Endothelial cell of umbilical vein (primary cell): ENCODE data around the gene GPR158. TPM values are rescaled to one million over a fixed set of nuclear protein-coding genes. Genes with fewer than 3 reads are reported as not detected.

Source experiments
- BruUV-seq: library from RNA; stranded (reverse); fragments of 400-500 nt; replicated peaks from 2 replicates; lab custom pipeline; 2021; lab: Mats Ljungman, UMichigan
- CTCF ChIA-PET: fragments of 300-600, 350-600 bp; sonication (Branson Sonifier 250); formaldehyde crosslinking; loops from one replicate; lab custom pipeline; 2021; ENCODE audit warnings: antibody characterized with exemption, inconsistent platforms; lab: Charles Lee
- POLR2A ChIA-PET: fragments of 300-600, 350-600 bp; sonication (Branson Sonifier 250); formaldehyde crosslinking; loops from one replicate; lab custom pipeline; 2021; ENCODE audit warnings: antibody characterized with exemption, inconsistent platforms; lab: Charles Lee
- DNase-seq: peaks from one replicate; pipeline ENCODE4 v3.0.0-alpha.2; 2011; ENCODE audit warnings: low read depth, low spot score
- FAIRE-seq: peaks from 2 replicates; lab custom pipeline; 2011; peaks lifted over from hg19 to GRCh38; lab: Jason Lieb, UNC
- H2AFZ ChIP-seq: 2 replicates; pipeline ENCODE4 v1.6.0; 2012; ENCODE audit warnings: low read depth, low read length, control low read depth, inconsistent platforms
- H3K27ac ChIP-seq: 2 replicates; pipeline ENCODE4 v1.5.1; 2011; ENCODE audit warnings: low read depth, mild to moderate bottlenecking, control low read depth, low read length, moderate library complexity; ENCODE audit not compliant: insufficient read depth
- H3K27me3 ChIP-seq, 2 experiments: 2 replicates each; pipeline versions ENCODE4 v1.6.0 to v1.6.1; 2011; ENCODE audit warnings: low read length in 2 of 2, mixed read lengths in 1 of 2; ENCODE audit not compliant: control insufficient read depth in 2 of 2, insufficient read depth in 2 of 2
- H3K36me3 ChIP-seq, 2 experiments: 2 replicates in 1 of 2; 3 replicates in 1 of 2; pipeline ENCODE4 v1.5.1; 2011; ENCODE audit warnings: low read length in 2 of 2, mild to moderate bottlenecking in 1 of 2, moderate library complexity in 1 of 2; ENCODE audit not compliant: control insufficient read depth in 2 of 2, insufficient read depth in 2 of 2; ENCODE audit errors: extremely low read depth in 1 of 2
- H3K4me1 ChIP-seq: 3 replicates; pipeline ENCODE4 v1.5.1; 2011; ENCODE audit warnings: mild to moderate bottlenecking, low read length; ENCODE audit not compliant: control insufficient read depth, insufficient read depth; ENCODE audit errors: extremely low read depth
- H3K4me2 ChIP-seq: 2 replicates; pipeline ENCODE4 v1.6.1; 2011; ENCODE audit warnings: low read length, control low read depth, mixed read lengths; ENCODE audit not compliant: insufficient read depth
- H3K4me3 ChIP-seq, 3 experiments: fragments of 200-600 bp in 1 of 3; sonication (generic), shearing (Covaris generic) in 1 of 3; replicated peaks in 1 of 3; 2 replicates each; pipeline ENCODE4 v1.5.1; 2011 to 2016; ENCODE audit warnings: control low read depth in 3 of 3, low read length in 3 of 3, mild to moderate bottlenecking in 2 of 3, inconsistent platforms in 1 of 3, low read depth in 1 of 3, moderate library complexity in 1 of 3; ENCODE audit not compliant: insufficient read depth in 1 of 3
- H3K79me2 ChIP-seq: 2 replicates; pipeline ENCODE4 v1.6.0; 2012; ENCODE audit warnings: low read length, inconsistent platforms; ENCODE audit not compliant: control insufficient read depth, insufficient read depth
- H3K9ac ChIP-seq: replicated peaks from 2 replicates; pipeline ENCODE3; 2011; ENCODE audit warnings: low read length, control low read depth; ENCODE audit not compliant: insufficient read depth; ENCODE audit errors: extremely low read depth
- H3K9me1 ChIP-seq: replicated peaks from 3 replicates; pipeline ENCODE4 v1.6.0; 2011; ENCODE audit warnings: mild to moderate bottlenecking, low read length; ENCODE audit not compliant: control insufficient read depth, insufficient read depth; ENCODE audit errors: extremely low read depth
- H3K9me3 ChIP-seq: replicated peaks from 2 replicates; pipeline ENCODE4 v1.5.1; 2012; ENCODE audit warnings: low read length, inconsistent platforms; ENCODE audit not compliant: control insufficient read depth, insufficient read depth
- H4K20me1 ChIP-seq: replicated peaks from 2 replicates; pipeline ENCODE3; 2011; ENCODE audit warnings: mild to moderate bottlenecking, low read length; ENCODE audit not compliant: control insufficient read depth, insufficient read depth; ENCODE audit errors: extremely low read depth
- EZH2 ChIP-seq: IDR thresholded peaks from 2 replicates; pipeline ENCODE4 v1.6.1; 2012; ENCODE audit warnings: borderline replicate concordance, low read depth, mild to moderate bottlenecking, moderate library complexity, low read length, inconsistent platforms; ENCODE audit not compliant: severe bottlenecking
- FOS ChIP-seq: IDR thresholded peaks from 2 replicates; pipeline ENCODE4 v1.6.1; 2011; ENCODE audit warnings: mild to moderate bottlenecking, low read length, moderate library complexity, borderline replicate concordance; ENCODE audit not compliant: insufficient read depth
- GATA2 ChIP-seq: IDR thresholded peaks from 2 replicates; pipeline ENCODE4 v1.7.0; 2011; ENCODE audit warnings: low read depth, mild to moderate bottlenecking, moderate library complexity, mixed read lengths, low read length; ENCODE audit not compliant: insufficient read length, insufficient read depth
- JUN ChIP-seq: IDR thresholded peaks from 2 replicates; pipeline ENCODE4 v1.6.1; 2011; ENCODE audit warnings: borderline replicate concordance, low read depth; ENCODE audit not compliant: insufficient read length, insufficient read depth
- MYC ChIP-seq: IDR thresholded peaks from one replicate; pipeline ENCODE4 v1.6.1; 2011; ENCODE audit warnings: mild to moderate bottlenecking, low read depth, low read length
- POLR2A ChIP-seq: IDR thresholded peaks from 2 replicates; pipeline ENCODE4 v1.6.1; 2012; ENCODE audit warnings: low read depth, mild to moderate bottlenecking, control low read depth, low read length
- POLR2AphosphoS5 ChIP-seq: IDR thresholded peaks from 2 replicates; pipeline ENCODE4 v1.6.1; 2012; ENCODE audit warnings: low read depth, mild to moderate bottlenecking, control low read depth, low read length, moderate library complexity; ENCODE audit not compliant: insufficient read depth
- dilution Hi-C: fragments of 300-500 bp; cut with MboI; formaldehyde crosslinking; loops from one replicate; pipeline ENCODE4 v1.15.0; 2019; ENCODE audit warnings: low sequenced_read_pairs; ENCODE audit not compliant: extremely low pct_ligation_motif_present
- intact Hi-C: fragments of 100-400 bp; cut with micrococcal nuclease; formaldehyde crosslinking; loops from one replicate; pipeline ENCODE4 v1.10.0; 2022
- polyA plus RNA-seq, 4 experiments: library from polyadenylated mRNA; depleted of rRNA in 3 of 4; stranded (reverse) in 3 of 4; unstranded in 1 of 4; fragments of >200 nt; gene quantifications; 2 replicates each; pipeline versions ENCODE4 v1.2.1 to v1.2.3, GENCODE V29; 2011 to 2012; ENCODE audit warnings: missing spikeins in 1 of 4
- total RNA-seq: library from RNA; stranded (reverse); gene quantifications from 2 replicates; pipeline ENCODE4 v1.2.3, GENCODE V29; 2021
- TF ChIP-seq, protein P1 (sequence below): IDR thresholded peaks from 2 replicates; pipeline ENCODE4 v1.6.1; 2011; ENCODE audit not compliant: insufficient read depth, insufficient read length
- TF ChIP-seq, protein P2 (sequence below), 2 donors: IDR thresholded peaks; 1 replicate in 1 of 2; 2 replicates in 1 of 2; pipeline ENCODE4 v1.5.1; 2011; ENCODE audit warnings: low read length in 2 of 2, mild to moderate bottlenecking in 2 of 2, moderate library complexity in 2 of 2, control low read depth in 1 of 2, inconsistent platforms in 1 of 2, low read depth in 1 of 2; ENCODE audit not compliant: insufficient read depth in 1 of 2; ENCODE audit errors: extremely low read depth in 1 of 2

The GPR158 gene
- total and polyA plus RNA-seq, 2 donors (not counting 3 experiments of a cell fraction or from before 2014, with no cell fraction given): not detected

GRCh38 chr10:25465582-25466372 lies 291.0 kb downstream of the GPR158 start:
- POLR2A ChIA-PET: no interaction called here
- no peak overlapping the region for H3K4me3 ChIP-seq
- DNase-seq: no peak

GRCh38 chr10:25467881-25468280 lies 293.1 kb downstream of the GPR158 start:
- no peaks in the 10 kb centered on the region for H3K4me1 ChIP-seq
- no peaks in the 10 kb centered on the region for H3K9me1 ChIP-seq
- FAIRE-seq: no peak
- no peak overlapping the region for H2AFZ ChIP-seq
- no peak overlapping the region for H3K4me2 ChIP-seq
- intact Hi-C loops (no loop called here), dilution Hi-C loops (no loop called here)
- H3K27ac ChIP-seq: no peak overlapping the region
- H3K9ac ChIP-seq: no peak overlapping the region
- H3K4me3 ChIP-seq: no peak overlapping the region
- H3K36me3 ChIP-seq: no peaks in the 10 kb centered on the region
- no peaks in the 10 kb centered on the region for H3K9me3 ChIP-seq
- ChIA-PET POLR2A (no interaction called here), CTCF (interaction anchor here (1.7 kb wide), 1 partner anchor 24 kb away, joined by 4 read pairs; no protein-coding TSS in a partner anchor)
- no peaks in the 10 kb centered on the region for H3K27me3 ChIP-seq
- no TSS peak for BruUV-seq
- TF ChIP-seq POLR2AphosphoS5: no peak
- no peak for TF ChIP-seq POLR2A
- no peak for TF ChIP-seq EZH2
- TF ChIP-seq, protein P1, sequence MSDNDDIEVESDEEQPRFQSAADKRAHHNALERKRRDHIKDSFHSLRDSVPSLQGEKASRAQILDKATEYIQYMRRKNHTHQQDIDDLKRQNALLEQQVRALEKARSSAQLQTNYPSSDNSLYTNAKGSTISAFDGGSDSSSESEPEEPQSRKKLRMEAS: no peak
- no peak for TF ChIP-seq FOS
- no peak for TF ChIP-seq GATA2
- no peak for TF ChIP-seq JUN
- TF ChIP-seq, protein P2, sequence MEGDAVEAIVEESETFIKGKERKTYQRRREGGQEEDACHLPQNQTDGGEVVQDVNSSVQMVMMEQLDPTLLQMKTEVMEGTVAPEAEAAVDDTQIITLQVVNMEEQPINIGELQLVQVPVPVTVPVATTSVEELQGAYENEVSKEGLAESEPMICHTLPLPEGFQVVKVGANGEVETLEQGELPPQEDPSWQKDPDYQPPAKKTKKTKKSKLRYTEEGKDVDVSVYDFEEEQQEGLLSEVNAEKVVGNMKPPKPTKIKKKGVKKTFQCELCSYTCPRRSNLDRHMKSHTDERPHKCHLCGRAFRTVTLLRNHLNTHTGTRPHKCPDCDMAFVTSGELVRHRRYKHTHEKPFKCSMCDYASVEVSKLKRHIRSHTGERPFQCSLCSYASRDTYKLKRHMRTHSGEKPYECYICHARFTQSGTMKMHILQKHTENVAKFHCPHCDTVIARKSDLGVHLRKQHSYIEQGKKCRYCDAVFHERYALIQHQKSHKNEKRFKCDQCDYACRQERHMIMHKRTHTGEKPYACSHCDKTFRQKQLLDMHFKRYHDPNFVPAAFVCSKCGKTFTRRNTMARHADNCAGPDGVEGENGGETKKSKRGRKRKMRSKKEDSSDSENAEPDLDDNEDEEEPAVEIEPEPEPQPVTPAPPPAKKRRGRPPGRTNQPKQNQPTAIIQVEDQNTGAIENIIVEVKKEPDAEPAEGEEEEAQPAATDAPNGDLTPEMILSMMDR (IDR thresholded peaks at IDR 0.05; ENCODE audit: extremely low read depth in 1 of 2, insufficient read depth in 1 of 2, low read depth in 1 of 2, low read length in 2 of 2): no peak
- no peak for TF ChIP-seq MYC
- no peak for DNase-seq
- H3K79me2 ChIP-seq: no peaks in the 10 kb centered on the region
- H4K20me1 ChIP-seq: no peaks in the 10 kb centered on the region

More at GRCh38 chr10:25465582-25466372, 291.0 kb downstream of the GPR158 start:
- Histone ChIP-seq H2AFZ (no peak overlapping the region), H3K79me2 (no peaks in the 10 kb centered on the region), H3K9ac (no peak overlapping the region), H4K20me1 (no peaks in the 10 kb centered on the region), H3K36me3 (no peaks in the 10 kb centered on the region), H3K4me1 (no peaks in the 10 kb centered on the region), H3K9me1 (no peaks in the 10 kb centered on the region), H3K27ac (no peak overlapping the region), H3K9me3 (no peaks in the 10 kb centered on the region), H3K4me2 (no peak overlapping the region), H3K27me3 (no peaks in the 10 kb centered on the region)
- no peak for TF ChIP-seq POLR2AphosphoS5
- TF ChIP-seq MYC: no peak
- no peak for TF ChIP-seq FOS
- BruUV-seq: no TSS peak
- intact Hi-C loops: no loop called here
- FAIRE-seq: no peak
- CTCF ChIA-PET: interaction anchor here (1.1 kb wide), 1 partner anchor 17 kb away, joined by 3 read pairs; no protein-coding TSS in a partner anchor
- dilution Hi-C loops: no loop called here
